Ovary (tissue), 3 donors: ENCODE measurements around the gene GULP1.

ENCODE experiments used
- EP300 ChIP-seq: sonication (generic); formaldehyde crosslinking; IDR thresholded peaks from one replicate; pipeline ENCODE4 v1.6.1; 2017; ENCODE audit warnings: antibody characterized with exemption
- POLR2A ChIP-seq: fragments of 450-650 bp; IDR thresholded peaks from one replicate; pipeline ENCODE4 v1.6.1; 2017; ENCODE audit warnings: antibody characterized with exemption, mild to moderate bottlenecking, moderate library complexity
- TF ChIP-seq, protein P1 (sequence below), 3 donors: fragments of 450-650 bp in 2 of 3; fragments of 200-600 bp in 1 of 3; IDR thresholded peaks; one replicate each; pipeline versions ENCODE4 v1.5.1 to v1.8.0; 2016 to 2022; ENCODE audit warnings: antibody characterized with exemption in 3 of 3, mild to moderate bottlenecking in 1 of 3
- donor health status: DM: no; HTN: no; CAD: no.

DNA sequence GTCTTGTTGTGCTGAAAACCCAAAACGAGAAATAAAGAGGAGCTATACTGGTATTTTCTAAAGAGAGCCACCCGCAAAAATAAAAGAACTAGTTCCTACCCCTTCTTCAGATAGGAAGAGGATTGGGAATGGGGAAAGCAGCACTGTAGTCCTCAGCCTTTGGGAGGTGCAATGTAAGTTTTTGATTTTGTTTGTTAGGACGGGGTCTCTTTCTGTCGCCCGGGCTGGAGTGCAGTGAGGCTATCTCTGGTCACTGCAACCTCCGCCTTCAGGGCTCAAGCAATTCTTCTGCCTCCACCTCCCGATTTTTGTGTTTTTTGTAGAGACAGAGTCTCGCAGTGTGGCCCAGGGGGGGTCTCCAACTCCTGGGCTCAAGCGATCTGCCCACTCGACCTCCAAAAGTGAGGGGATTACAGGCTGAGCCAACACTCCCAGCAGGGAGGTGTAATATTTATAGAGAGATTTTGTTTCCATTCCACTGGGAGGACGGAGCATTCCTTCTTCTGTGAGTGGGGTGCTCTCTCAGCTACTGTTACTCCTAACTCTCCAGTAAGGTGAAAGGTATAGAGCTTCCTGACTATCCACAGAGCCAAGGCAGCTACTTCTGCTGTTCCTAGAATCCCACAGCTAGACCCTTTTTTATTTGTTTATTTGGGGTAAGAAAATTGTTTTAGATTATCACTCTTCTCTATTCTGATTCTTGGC is 13.1 kb upstream of the GULP1 start:
- TF ChIP-seq, protein P1, sequence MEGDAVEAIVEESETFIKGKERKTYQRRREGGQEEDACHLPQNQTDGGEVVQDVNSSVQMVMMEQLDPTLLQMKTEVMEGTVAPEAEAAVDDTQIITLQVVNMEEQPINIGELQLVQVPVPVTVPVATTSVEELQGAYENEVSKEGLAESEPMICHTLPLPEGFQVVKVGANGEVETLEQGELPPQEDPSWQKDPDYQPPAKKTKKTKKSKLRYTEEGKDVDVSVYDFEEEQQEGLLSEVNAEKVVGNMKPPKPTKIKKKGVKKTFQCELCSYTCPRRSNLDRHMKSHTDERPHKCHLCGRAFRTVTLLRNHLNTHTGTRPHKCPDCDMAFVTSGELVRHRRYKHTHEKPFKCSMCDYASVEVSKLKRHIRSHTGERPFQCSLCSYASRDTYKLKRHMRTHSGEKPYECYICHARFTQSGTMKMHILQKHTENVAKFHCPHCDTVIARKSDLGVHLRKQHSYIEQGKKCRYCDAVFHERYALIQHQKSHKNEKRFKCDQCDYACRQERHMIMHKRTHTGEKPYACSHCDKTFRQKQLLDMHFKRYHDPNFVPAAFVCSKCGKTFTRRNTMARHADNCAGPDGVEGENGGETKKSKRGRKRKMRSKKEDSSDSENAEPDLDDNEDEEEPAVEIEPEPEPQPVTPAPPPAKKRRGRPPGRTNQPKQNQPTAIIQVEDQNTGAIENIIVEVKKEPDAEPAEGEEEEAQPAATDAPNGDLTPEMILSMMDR (IDR thresholded peaks at IDR 0.05), result no peak
- no peak for TF ChIP-seq POLR2A
- TF ChIP-seq EP300, result no peak
